GM12873 (cell line): ENCODE measurements around the gene PAQR9.

Experiments used
- TF ChIP-seq, protein P1 (sequence below): IDR thresholded peaks from 2 replicates; pipeline ENCODE4 v1.5.1; 2012; ENCODE audit warnings: low read depth, mild to moderate bottlenecking, moderate library complexity, low read length, control low read depth; ENCODE audit not compliant: insufficient read depth; ENCODE audit errors: missing control alignments

The PAQR9 gene, protein sequence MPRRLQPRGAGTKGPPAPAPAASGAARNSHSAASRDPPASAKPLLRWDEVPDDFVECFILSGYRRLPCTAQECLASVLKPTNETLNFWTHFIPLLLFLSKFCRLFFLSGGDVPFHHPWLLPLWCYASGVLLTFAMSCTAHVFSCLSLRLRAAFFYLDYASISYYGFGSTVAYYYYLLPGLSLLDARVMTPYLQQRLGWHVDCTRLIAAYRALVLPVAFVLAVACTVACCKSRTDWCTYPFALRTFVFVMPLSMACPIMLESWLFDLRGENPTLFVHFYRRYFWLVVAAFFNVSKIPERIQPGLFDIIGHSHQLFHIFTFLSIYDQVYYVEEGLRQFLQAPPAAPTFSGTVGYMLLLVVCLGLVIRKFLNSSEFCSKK

DNA sequence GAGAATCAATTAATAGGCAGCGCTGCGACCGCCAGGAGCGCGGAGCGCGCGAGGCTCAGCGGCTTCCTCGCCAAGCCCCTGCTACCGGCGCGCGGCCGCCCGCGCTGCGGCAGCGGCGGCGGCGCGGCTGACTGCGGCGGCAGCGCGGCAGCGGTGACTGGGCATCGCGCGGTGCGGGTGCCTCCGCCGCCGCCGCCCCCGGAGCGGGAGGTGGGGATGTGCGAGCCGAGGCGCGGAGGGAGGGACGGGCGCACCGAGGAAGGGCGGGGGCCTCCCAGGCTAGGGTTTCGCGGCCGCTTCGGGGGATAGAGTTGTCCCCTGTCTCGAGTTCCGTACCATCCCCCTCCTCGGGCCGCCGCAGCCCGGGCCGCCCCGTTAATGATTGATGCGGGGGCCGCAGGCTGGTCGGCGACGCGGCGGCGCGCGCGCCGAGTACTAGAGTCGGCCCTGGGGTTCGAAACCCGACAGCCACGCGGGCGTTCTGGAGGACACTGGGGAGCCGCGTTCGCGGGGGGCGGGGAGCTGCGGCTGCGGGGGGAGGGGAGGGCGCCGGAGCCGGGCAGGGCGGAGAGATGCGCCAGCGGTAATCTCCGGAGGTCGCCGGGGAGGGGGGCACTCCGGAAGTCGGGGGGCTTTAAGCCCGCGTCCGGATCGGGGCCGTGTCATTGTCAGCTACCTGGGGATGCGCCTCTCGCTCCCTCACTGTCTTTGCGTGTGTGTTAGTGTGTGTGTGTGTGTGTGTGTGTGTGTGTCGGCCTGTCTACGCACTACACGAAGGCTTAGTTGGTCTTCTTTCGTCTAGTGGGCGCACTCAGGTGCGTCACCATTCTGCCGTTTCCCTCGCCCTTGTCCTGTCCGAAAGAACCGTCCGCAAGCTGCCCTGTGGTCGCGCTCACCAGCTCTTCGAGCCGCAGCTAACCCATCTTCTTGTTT lies at the start of gene PAQR9:
Gene PAQR9, minus strand, starts transcription at position 159 of the 933 bp plus-strand sequence. CDS start 338 bp downstream, outside the sequence.
- TF ChIP-seq, protein P1, sequence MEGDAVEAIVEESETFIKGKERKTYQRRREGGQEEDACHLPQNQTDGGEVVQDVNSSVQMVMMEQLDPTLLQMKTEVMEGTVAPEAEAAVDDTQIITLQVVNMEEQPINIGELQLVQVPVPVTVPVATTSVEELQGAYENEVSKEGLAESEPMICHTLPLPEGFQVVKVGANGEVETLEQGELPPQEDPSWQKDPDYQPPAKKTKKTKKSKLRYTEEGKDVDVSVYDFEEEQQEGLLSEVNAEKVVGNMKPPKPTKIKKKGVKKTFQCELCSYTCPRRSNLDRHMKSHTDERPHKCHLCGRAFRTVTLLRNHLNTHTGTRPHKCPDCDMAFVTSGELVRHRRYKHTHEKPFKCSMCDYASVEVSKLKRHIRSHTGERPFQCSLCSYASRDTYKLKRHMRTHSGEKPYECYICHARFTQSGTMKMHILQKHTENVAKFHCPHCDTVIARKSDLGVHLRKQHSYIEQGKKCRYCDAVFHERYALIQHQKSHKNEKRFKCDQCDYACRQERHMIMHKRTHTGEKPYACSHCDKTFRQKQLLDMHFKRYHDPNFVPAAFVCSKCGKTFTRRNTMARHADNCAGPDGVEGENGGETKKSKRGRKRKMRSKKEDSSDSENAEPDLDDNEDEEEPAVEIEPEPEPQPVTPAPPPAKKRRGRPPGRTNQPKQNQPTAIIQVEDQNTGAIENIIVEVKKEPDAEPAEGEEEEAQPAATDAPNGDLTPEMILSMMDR = no peak

DNA sequence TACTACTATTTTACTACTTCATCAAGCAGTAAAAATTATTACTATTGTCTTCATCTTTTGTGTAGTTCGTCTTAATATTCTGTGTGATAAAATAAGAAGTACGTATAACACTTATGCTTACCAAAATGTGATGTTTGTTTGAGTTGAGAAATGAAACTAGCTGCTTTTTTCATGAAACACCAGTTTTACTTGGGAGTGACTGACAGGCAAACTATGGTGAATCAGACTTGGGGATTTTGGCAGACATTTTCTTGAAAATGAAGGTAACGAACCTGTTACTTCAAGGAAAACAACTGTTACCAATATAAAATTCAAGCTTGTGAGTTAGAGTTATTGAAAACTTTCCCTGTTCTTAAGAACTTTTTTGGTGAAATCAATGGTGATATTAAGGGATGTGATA lies 48.2 kb upstream of the PAQR9 start:
- TF ChIP-seq, protein P1 = no peak

DNA sequence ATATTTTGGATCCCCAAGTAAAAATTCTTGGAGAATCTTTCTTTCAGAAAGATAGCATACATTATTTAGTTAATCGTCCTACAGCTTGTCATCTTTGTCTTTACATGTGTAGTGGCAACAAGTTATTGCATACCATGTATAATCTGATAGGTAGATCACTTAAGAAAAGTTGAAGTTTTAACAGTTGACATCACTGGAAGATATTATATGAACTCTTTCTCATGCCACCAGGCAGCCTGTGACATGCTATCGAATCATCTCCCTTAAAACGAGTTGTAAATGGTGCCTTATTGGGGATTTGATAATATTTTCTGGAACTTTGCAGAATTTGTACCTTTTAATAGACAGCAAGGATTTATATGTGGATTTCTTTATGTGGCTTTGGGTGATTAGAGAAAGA lies 46.5 kb upstream of the PAQR9 start:
- TF ChIP-seq, protein P1 = no peak

DNA sequence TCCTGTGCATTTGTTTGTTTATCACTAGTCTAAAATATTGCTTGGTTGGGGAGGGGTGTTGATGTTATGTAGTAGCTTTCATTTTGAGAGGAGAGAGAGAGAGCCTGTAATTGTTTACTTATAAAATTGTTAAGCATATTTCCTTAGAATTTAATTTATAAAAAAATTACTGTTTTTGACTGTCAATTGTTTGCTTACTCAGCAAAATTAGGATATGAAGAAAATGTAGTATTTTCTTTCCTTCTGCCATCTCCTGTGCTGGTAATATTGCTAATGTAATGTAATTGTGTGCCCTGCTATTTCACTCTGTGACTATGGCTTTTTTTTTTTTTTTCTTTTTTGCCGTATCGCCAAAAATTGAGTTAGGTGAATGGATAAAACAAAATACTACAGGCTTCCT lies 41.3 kb upstream of the PAQR9 start:
- TF ChIP-seq, protein P1 = no peak

DNA sequence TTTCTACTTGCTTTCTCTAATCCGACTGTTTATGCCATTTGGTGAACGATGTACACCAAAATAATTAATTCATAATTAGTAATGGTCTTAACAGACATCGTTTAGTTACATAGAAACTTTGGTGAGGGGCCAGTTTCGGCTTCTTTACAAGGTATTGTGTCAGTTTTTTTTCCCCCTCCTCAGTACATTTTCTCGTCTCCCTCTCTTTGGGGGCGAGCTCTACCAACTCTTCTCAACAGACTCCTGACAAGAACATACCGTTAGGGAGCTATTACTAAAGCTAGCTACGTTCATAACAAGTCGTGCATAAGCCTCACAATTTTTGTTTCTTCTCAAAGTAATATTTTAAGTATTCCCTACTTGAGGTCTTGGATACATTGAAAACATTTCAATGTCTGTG lies 39.3 kb upstream of the PAQR9 start:
- TF ChIP-seq, protein P1 = no peak

DNA sequence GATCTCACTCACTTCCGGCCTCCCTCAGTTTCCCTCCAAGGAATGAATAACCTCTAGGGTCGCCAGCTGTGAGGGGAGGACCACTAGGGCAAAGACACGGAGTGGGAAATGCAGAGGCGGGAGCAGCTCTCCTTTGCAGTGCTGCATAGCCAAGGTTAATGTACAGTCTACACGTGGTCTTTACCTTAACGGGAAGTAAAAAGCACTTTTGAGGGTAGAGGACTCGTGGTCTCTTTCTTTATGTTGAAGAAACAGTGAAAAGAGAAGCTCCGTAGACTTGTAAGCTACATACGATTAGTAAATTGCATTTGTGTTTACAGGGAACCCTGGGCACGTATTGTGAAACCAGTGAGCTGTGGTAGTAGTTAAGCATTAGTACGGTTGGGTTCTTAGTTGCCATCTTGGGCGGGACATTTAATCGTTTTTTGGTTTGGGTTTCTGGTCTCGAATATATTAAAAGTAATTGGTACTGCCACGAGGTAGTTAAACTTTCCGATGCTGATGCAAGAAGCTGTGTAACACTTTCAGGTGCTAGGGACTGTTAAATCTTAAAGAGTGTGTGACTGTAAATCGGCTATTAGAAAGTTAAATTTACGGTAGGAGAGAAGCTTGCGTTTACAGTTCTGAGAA lies 38.7 kb upstream of the PAQR9 start:
- TF ChIP-seq, protein P1 = no peak
